Measurements from ENCODE around the gene SNX21. TPM values are rescaled to one million over a fixed set of nuclear protein-coding genes. Genes with fewer than 3 reads are reported as not detected.

The SNX21 gene
- total and polyA plus RNA-seq, 12 donors, result 35.1 to 183 (median 73.8) TPM

GRCh38 chr20:45834797-45835161, 1.2 kb downstream of the SNX21 start:
- Histone ChIP-seq H3K9me3 (replicated peaks in 1 of 3) (no peaks in the 10 kb centered on the region), H3K27me3 (no peaks in the 10 kb centered on the region), H3K4me3 (peak overlapping the region in 2 of 4 donors; percentile 53 to 79), H3K36me3 (replicated peaks in 1 of 2) (peaks cover 0 to 11% of the 10 kb centered on the region in 2 donors), H3K4me1 (replicated peaks in 1 of 2) (peaks cover 31 to 36% of the 10 kb centered on the region in 2 donors), H3K27ac (peak overlapping the region; percentile 93 to 96 (median 95))
- intact Hi-C loops (cut with DNase I), result no loop called here
- TF ChIP-seq CTCF (IDR thresholded peaks at IDR 0.05) (no peak), POLR2A (IDR thresholded peaks at IDR 0.05) (no peak)
- 34 to 54% (median 44%) methylated on average over 5 to 14 of the region's 14 CpGs for WGBS, 4 donors
- peak in 1 of 7 donors; percentile 43 for DNase-seq

GRCh38 chr20:45835329-45835765, 1.7 kb downstream of the SNX21 start:
- H3K4me1 ChIP-seq (replicated peaks in 1 of 2), result peaks cover 31 to 36% of the 10 kb centered on the region in 2 donors
- H3K27me3 ChIP-seq, result no peaks in the 10 kb centered on the region
- peaks cover 0 to 17% of the 10 kb centered on the region in 2 donors for H3K36me3 ChIP-seq (replicated peaks in 1 of 2)
- peak overlapping the region; percentile 1 to 96 (median 94) for H3K27ac ChIP-seq
- intact Hi-C loops (cut with DNase I), result no loop called here
- peak overlapping the region in 1 of 4 donors; percentile 79 for H3K4me3 ChIP-seq
- WGBS, 4 donors, result 33 to 41% (median 35%) methylated on average over 3 of the region's 3 CpGs
- TF ChIP-seq POLR2A (IDR thresholded peaks at IDR 0.05), result no peak
- TF ChIP-seq CTCF (IDR thresholded peaks at IDR 0.05), result peak in 2 of 6 experiments; percentile 11 to 18
- no peaks in the 10 kb centered on the region for H3K9me3 ChIP-seq (replicated peaks in 1 of 3)
- no peak for DNase-seq

- peak; percentile 61 to 83 (median 73) for DNase-seq
- intact Hi-C loops (cut with DNase I), result no loop called here
- peak overlapping the region; percentile 1 to 96 (median 94) for H3K27ac ChIP-seq
- H3K36me3 ChIP-seq (replicated peaks in 1 of 2), result peaks cover 0 to 22% of the 10 kb centered on the region in 2 donors
- peaks cover 31 to 39% of the 10 kb centered on the region in 2 donors for H3K4me1 ChIP-seq (replicated peaks in 1 of 2)
- H3K4me3 ChIP-seq, result peak overlapping the region in 1 of 4 donors; percentile 79
- WGBS, 4 donors, result 46 to 68% (median 62%) methylated on average over 5 of the region's 5 CpGs
- TF ChIP-seq POLR2A (IDR thresholded peaks at IDR 0.05), result peak in 1 of 2 donors; percentile 39
- no peak for TF ChIP-seq CTCF (IDR thresholded peaks at IDR 0.05)
- H3K9me3 ChIP-seq (replicated peaks in 1 of 3), result no peaks in the 10 kb centered on the region
- no peaks in the 10 kb centered on the region for H3K27me3 ChIP-seq
These were observed 2.2 kb downstream of the SNX21 start for GRCh38 chr20:45835825-45836224.

GRCh38 chr20:45836841-45837240, 3.2 kb downstream of the SNX21 start:
- Histone ChIP-seq H3K27ac (peak overlapping the region in 2 of 5 donors; percentile 21 to 96), H3K4me1 (replicated peaks in 1 of 2) (peaks cover 34 to 49% of the 10 kb centered on the region in 2 donors), H3K9me3 (replicated peaks in 1 of 3) (no peaks in the 10 kb centered on the region), H3K36me3 (replicated peaks in 1 of 2) (peaks cover 0 to 32% of the 10 kb centered on the region in 2 donors), H3K27me3 (no peaks in the 10 kb centered on the region), H3K4me3 (no peak overlapping the region)
- TF ChIP-seq POLR2A (IDR thresholded peaks at IDR 0.05) (no peak), CTCF (IDR thresholded peaks at IDR 0.05) (no peak)
- peak in 2 of 7 donors; percentile 49 to 68 for DNase-seq
- intact Hi-C loops (cut with DNase I), result no loop called here
- WGBS, 4 donors, result 11 to 20% (median 14%) methylated on average over 1 of the region's 1 CpG
